Tibial nerve (tissue), 3 donors: ENCODE data around the gene COBLL1.
"Not testable (repeated sequence)": the region's sequence is repeated elsewhere in the genome, so short reads cannot be mapped to it uniquely, and the experiment has no call there.

ENCODE experiments used
- CTCF ChIP-seq, 5 experiments: fragments of 200-600 bp in 3 of 5; fragments of 450-650 bp in 2 of 5; sonication (generic) in 3 of 5; IDR thresholded peaks; one replicate each; pipeline ENCODE4 v1.5.1; 2016 to 2019; ENCODE audit warnings: antibody characterized with exemption in 5 of 5, mild to moderate bottlenecking in 3 of 5, moderate library complexity in 2 of 5
- POLR2A ChIP-seq, 2 donors: fragments of 450-650 bp; IDR thresholded peaks; one replicate each; pipeline ENCODE4 v1.6.1; 2017; ENCODE audit warnings: antibody characterized with exemption in 2 of 2, mild to moderate bottlenecking in 2 of 2, moderate library complexity in 2 of 2

- not testable (repeated sequence) for TF ChIP-seq CTCF, POLR2A (IDR thresholded peaks at IDR 0.05)
Measured at GRCh38 chr2:164859906-164860693, 18.5 kb upstream of the COBLL1 start.
